ENCODE results near the gene MAPKBP1.

- TF ChIP-seq POLR2AphosphoS5 (IDR thresholded peaks at IDR 0.05; ENCODE audit: low read depth, low read length), result no peak
- TF ChIP-seq POLR2A (IDR thresholded peaks at IDR 0.05; ENCODE audit: low read depth, low read length), result no peak
- no peak for TF ChIP-seq TAF1 (IDR thresholded peaks at IDR 0.05; ENCODE audit: borderline replicate concordance, low read depth, low read length)
These were observed 54.5 kb downstream of the MAPKBP1 start for GRCh38 chr15:41828807-41829141.
